Loucy (cell line): ENCODE data around the gene FAIM2.

Experiments
- EZH2phosphoT487 ChIP-seq: fragments of 200-600 bp; IDR thresholded peaks from 2 replicates; pipeline ENCODE4 v1.6.1; 2018; ENCODE audit warnings: antibody characterized with exemption, mild to moderate bottlenecking, moderate library complexity, borderline replicate concordance
- TF ChIP-seq, protein P1 (sequence below): fragments of 200-600 bp; sonication (generic); conservative IDR thresholded peaks from 2 replicates; pipeline ENCODE4 v1.5.1; 2014; ENCODE audit warnings: mild to moderate bottlenecking, antibody characterized with exemption, low read length

DNA sequence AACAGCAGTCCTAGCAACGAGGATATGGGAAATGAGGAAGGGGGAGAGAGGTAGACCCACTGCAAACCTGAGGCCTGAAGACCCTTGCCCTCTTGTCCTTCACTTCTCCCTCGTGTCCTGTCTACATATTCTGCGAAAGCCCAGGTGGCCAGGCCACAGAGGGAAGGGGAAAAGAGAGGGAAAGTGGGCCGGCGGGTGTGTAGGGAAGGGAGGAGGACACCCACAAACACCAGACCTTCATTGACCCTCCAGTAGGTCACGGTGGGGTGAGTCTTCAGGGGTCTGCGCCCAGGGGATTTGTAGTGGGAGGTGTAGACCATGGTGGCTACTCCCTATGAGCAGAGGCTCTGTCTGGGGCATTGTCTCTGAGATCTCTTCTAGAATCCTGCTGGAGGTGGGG is 3.8 kb downstream of the FAIM2 start:
- TF ChIP-seq, protein P1, sequence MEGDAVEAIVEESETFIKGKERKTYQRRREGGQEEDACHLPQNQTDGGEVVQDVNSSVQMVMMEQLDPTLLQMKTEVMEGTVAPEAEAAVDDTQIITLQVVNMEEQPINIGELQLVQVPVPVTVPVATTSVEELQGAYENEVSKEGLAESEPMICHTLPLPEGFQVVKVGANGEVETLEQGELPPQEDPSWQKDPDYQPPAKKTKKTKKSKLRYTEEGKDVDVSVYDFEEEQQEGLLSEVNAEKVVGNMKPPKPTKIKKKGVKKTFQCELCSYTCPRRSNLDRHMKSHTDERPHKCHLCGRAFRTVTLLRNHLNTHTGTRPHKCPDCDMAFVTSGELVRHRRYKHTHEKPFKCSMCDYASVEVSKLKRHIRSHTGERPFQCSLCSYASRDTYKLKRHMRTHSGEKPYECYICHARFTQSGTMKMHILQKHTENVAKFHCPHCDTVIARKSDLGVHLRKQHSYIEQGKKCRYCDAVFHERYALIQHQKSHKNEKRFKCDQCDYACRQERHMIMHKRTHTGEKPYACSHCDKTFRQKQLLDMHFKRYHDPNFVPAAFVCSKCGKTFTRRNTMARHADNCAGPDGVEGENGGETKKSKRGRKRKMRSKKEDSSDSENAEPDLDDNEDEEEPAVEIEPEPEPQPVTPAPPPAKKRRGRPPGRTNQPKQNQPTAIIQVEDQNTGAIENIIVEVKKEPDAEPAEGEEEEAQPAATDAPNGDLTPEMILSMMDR, result no peak
- TF ChIP-seq EZH2phosphoT487, result no peak
